Naive thymus-derived CD8-positive, alpha-beta T cell (primary cell): Measurements from ENCODE around the gene GLO1. TPM values are rescaled to one million over a fixed set of nuclear protein-coding genes. Genes with fewer than 3 reads are reported as not detected.
"Not testable (repeated sequence)": the region's sequence is repeated elsewhere in the genome, so short reads cannot be mapped to it uniquely, and the experiment has no call there.

Source experiments
- ATAC-seq, 2 donors: fragments of 150-1000 bp; cut with Tn5 transposase in 1 of 2; sonication (Bioruptor Pico), chemical (Tn5 transposase) in 1 of 2; 1 replicate in 1 of 2; 2 replicates in 1 of 2; pipeline ENCODE4 v1.10.0; 2021; ENCODE audit warnings: mild to moderate bottlenecking in 2 of 2, moderate library complexity in 2 of 2
- POLR2A ChIA-PET: fragments of 350-600 bp; sonication (Branson Sonifier 250); formaldehyde crosslinking; loops from one replicate; lab custom pipeline; 2021; ENCODE audit warnings: antibody characterized with exemption; lab: Charles Lee
- DNase-seq, 10 donors: peaks; one replicate each; pipeline versions ENCODE4 v3.0.0 to v3.0.0-alpha.2; 2020 to 2022
- H3K27ac Mint-ChIP-seq, 10 donors: one replicate each; pipeline ENCODE4 v1.8.0; 2020 to 2022; ENCODE audit warnings: mild to moderate bottlenecking in 10 of 10, mixed read lengths in 10 of 10, moderate library complexity in 4 of 10, inconsistent platforms in 1 of 10
- H3K27me3 Mint-ChIP-seq, 5 donors: one replicate each; pipeline ENCODE4 v1.8.0; 2021 to 2022; ENCODE audit warnings: mixed read lengths in 5 of 5
- H3K36me3 Mint-ChIP-seq, 3 donors: one replicate each; pipeline ENCODE4 v1.8.0; 2020 to 2022; ENCODE audit warnings: mixed read lengths in 3 of 3, mild to moderate bottlenecking in 2 of 3, inconsistent platforms in 1 of 3
- H3K4me1 Mint-ChIP-seq, 4 donors: one replicate each; pipeline ENCODE4 v1.8.0; 2021 to 2022; ENCODE audit warnings: mixed read lengths in 4 of 4
- H3K4me3 Mint-ChIP-seq, 10 donors: one replicate each; pipeline ENCODE4 v1.8.0; 2020 to 2022; ENCODE audit warnings: mild to moderate bottlenecking in 10 of 10, mixed read lengths in 10 of 10, moderate library complexity in 6 of 10, inconsistent platforms in 1 of 10
- H3K9me3 Mint-ChIP-seq, 9 donors: one replicate each; pipeline ENCODE4 v1.8.0; 2020 to 2022; ENCODE audit warnings: mixed read lengths in 9 of 9, mild to moderate bottlenecking in 3 of 9, inconsistent platforms in 1 of 9, moderate library complexity in 1 of 9
- polyA plus RNA-seq, 3 donors: library from polyadenylated mRNA; unstranded; fragments of 300-500 nt; fragmentation: Illumina TruSeq; gene quantifications; one replicate each; pipeline ENCODE4 v1.2.3, GENCODE V29; 2021
- total RNA-seq, 8 experiments: library from RNA in 2 of 8; stranded (reverse) in 2 of 8; gene quantifications; one replicate each; pipeline ENCODE4 v1.2.3 and lab custom pipeline; 2021 to 2026

GLO1 gene
- total and polyA plus RNA-seq, 5 experiments from 2014 or later = 30.7 to 103 (median 74.1) TPM

DNA sequence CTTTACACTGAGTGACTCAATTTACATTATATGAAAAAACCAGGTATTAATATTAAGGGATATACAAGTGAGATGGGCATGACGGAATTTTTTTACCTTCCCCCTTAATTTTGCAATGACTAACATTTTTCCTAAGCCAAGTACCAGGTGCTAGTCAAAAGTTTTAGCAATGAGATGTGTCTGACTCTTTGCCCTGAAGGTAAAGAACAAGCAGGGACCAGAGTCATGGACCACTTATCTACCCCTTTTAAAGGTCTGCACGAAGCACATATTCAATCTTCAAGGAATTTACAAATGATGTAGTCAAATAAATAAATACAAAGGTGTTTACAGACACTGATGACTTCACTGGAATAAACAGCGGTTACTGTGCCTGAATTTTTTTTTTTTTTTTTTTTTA lies 1.4 kb downstream of the GLO1 start:
- ATAC-seq (no peak), DNase-seq (no peak)
- Mint-ChIP-seq H3K4me3 (peak overlapping the region in 9 of 10 donors; percentile 17 to 95 (median 91)), H3K27ac (peak overlapping the region in 7 of 10 donors; percentile 12 to 95 (median 62)), H3K36me3 (peaks cover 9 to 36% (median 22%) of the 10 kb centered on the region in 3 donors), H3K27me3 (peaks cover 0 to 12% (median 4%) of the 10 kb centered on the region in 5 donors), H3K4me1 (peaks cover 15 to 25% (median 23%) of the 10 kb centered on the region in 4 donors), H3K9me3 (peaks cover 3 to 33% (median 22%) of the 10 kb centered on the region in 9 donors)
- POLR2A ChIA-PET = interaction anchor here (0.7 kb wide), 2 partner anchors 130 to 883 kb away, joined by 3 to 4 read pairs; no protein-coding TSS in a partner anchor

DNA sequence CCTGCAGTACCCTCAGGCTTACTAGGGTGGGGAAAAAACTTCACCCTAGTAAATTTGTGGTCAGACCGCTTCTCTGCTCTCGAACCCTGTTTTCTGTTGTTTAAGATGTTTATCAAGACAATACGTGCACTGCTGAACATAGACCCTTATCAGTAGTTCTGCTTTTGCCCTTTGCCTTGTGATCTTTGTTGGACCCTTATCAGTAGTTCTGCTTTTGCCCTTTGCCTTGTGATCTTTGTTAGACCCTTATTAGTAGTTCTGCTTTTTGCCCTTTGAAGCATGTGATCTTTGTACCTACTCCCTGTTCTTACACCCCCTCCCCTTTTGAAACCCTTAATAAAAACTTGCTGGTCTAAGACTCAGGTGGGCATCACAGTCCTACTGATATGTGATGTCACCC lies 3.2 kb downstream of the GLO1 start:
- H3K27me3 Mint-ChIP-seq, ATAC-seq, POLR2A ChIA-PET, DNase-seq, H3K4me3 Mint-ChIP-seq: not testable (repeated sequence)
- Mint-ChIP-seq H3K9me3 (peaks cover 3 to 33% (median 22%) of the 10 kb centered on the region in 9 donors), H3K36me3 (peaks cover 9 to 39% (median 22%) of the 10 kb centered on the region in 3 donors), H3K4me1 (peaks cover 15 to 28% (median 26%) of the 10 kb centered on the region in 4 donors), H3K27ac (peak overlapping the region in 2 of 10 donors; percentile 27 to 40)

DNA sequence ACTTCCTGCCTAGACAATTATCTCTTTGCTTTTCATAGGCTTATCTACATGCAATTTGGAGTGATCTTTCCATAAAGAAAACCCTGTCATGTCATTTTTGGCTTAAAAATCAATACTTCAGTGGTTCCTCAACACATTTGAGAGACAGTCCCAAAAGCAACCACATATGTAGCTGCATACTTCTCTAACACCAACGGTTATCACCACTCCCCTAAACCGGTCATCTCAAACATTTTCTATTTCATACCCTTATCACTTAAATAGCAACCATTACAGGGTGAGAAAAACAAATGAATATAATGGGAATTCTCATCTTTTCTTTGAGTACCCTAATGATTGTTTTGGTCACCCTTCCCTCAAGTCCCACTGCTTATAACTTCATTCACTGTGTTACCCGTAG lies 5.1 kb downstream of the GLO1 start:
- DNase-seq (no peak), ATAC-seq (no peak)
- POLR2A ChIA-PET = no interaction called here
- Mint-ChIP-seq H3K4me3 (no peak overlapping the region), H3K4me1 (peaks cover 15 to 26% (median 22%) of the 10 kb centered on the region in 4 donors), H3K36me3 (peaks cover 9 to 43% (median 22%) of the 10 kb centered on the region in 3 donors), H3K27me3 (no peaks in the 10 kb centered on the region), H3K9me3 (peaks cover 3 to 33% (median 22%) of the 10 kb centered on the region in 9 donors), H3K27ac (peak overlapping the region in 1 of 10 donors; percentile 28)

DNA sequence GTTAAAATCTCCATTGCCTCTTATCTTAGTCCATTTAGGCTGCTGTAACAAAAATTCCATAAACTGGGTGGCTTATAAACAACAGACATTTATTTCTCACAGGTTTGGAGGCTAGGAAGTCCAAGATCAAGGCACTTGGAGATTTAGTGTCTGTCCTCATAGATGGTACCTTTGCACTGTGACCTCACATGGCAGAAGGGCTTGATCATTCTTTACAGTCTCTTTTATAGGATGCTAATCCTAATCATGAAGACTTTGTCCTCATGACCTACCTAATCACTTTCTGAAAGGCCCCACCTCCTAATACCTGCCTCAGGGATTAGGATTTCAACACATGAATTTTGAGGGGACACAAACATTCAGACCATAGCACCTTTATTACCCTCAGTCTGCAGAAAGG lies 6.6 kb downstream of the GLO1 start:
- no peak overlapping the region for H3K27ac Mint-ChIP-seq
- peaks cover 9 to 41% (median 18%) of the 10 kb centered on the region in 3 donors for H3K36me3 Mint-ChIP-seq
- no peak overlapping the region for H3K4me3 Mint-ChIP-seq
- POLR2A ChIA-PET = no interaction called here
- no peak for DNase-seq
- ATAC-seq = no peak
- H3K4me1 Mint-ChIP-seq = peaks cover 10 to 16% (median 12%) of the 10 kb centered on the region in 4 donors
- no peaks in the 10 kb centered on the region for H3K27me3 Mint-ChIP-seq
- H3K9me3 Mint-ChIP-seq = peaks cover 3 to 27% (median 19%) of the 10 kb centered on the region in 9 donors

DNA sequence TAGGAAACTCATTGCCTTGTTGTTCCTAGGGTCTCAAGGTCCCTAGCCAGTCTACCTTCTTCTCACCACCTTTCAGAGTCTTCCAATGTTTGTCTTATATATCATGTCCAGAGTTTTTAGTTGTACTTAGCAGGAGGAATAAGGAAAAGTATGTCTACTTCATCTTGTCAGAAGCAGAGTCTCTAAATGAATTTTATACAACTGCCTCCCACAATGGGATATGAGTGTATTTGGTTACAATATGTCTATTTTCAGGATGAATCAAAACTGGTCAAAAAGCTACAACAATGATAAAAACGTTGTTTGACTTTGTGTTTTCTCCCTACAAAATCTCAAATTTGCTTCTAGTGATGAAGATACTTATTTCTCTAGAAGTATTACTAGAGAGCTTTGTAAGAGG lies 7.0 kb downstream of the GLO1 start:
- POLR2A ChIA-PET = no interaction called here
- Mint-ChIP-seq H3K4me1 (peaks cover 8 to 16% (median 12%) of the 10 kb centered on the region in 4 donors), H3K9me3 (peaks cover 3 to 25% (median 19%) of the 10 kb centered on the region in 9 donors), H3K36me3 (peaks cover 9 to 37% (median 17%) of the 10 kb centered on the region in 3 donors), H3K27me3 (no peaks in the 10 kb centered on the region), H3K27ac (peak overlapping the region in 1 of 10 donors; percentile 4), H3K4me3 (no peak overlapping the region)
- DNase-seq (no peak), ATAC-seq (no peak)

DNA sequence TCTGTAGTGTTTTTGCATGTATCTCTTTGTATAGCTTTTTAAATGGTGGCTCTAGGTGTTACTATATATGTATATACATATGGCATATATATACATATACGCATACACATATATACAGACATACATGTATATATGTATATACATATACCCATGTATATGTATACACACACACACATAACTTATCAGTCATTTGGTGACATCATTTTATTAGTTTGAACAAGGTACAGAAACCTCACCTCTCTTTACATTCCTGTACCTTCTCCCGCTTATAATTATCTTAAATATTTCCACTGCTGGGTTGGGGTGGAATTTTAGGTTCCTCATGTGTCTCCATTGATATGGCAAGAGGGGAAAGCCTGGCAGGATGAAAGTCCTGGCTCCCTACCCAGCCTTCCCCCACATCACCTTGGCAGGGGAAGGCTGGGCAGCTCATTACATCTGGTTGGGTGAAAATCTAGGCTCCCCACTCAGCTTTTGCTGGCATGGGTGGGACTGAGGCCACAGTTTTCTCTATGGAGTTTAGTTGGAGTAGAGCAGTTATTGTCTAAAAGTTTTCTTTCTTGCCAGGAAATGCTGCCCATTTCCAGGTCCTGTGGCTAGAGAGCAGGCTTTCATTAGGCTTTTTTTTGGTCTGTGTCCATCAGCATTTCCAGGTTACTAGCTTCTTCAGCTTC lies 7.6 kb downstream of the GLO1 start:
- H3K4me1 Mint-ChIP-seq = peaks cover 8 to 15% (median 12%) of the 10 kb centered on the region in 4 donors
- no peak for ATAC-seq
- no peak overlapping the region for H3K4me3 Mint-ChIP-seq
- POLR2A ChIA-PET = no interaction called here
- no peaks in the 10 kb centered on the region for H3K27me3 Mint-ChIP-seq
- peaks cover 8 to 32% (median 16%) of the 10 kb centered on the region in 3 donors for H3K36me3 Mint-ChIP-seq
- H3K27ac Mint-ChIP-seq = no peak overlapping the region
- H3K9me3 Mint-ChIP-seq = peaks cover 3 to 20% (median 15%) of the 10 kb centered on the region in 9 donors
- no peak for DNase-seq

DNA sequence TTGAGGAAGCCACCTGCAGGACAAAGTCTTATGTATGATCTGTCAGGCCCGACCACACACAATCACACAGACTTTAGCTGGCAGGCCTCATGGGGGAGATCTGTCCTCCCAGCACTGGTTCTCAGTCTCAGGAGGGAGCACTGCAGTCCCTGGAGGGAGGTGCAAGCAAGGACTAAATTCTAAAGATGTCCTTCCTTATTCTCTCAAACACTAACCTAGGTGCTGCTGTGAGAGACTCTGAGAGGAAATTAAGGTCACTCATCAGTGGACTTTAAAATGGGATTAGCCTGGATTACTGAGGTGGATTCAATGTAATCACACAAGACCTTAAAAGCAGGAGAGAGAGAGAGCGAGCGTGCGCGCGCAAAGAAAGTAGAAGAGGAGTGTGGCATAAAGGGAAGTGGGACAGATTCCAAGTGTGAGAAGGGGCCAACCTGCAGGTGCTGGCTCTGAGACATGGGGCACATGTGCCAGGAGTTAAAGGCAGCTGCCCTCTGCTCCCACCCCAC lies 14.3 kb downstream of the GLO1 start:
- DNase-seq (no peak), ATAC-seq (no peak)
- no peaks in the 10 kb centered on the region for H3K27me3 Mint-ChIP-seq
- POLR2A ChIA-PET = no interaction called here
- peak overlapping the region in 1 of 10 donors; percentile 22 for H3K4me3 Mint-ChIP-seq
- peaks cover 0 to 28% (median 3%) of the 10 kb centered on the region in 3 donors for H3K36me3 Mint-ChIP-seq
- peak overlapping the region in 8 of 10 donors; percentile 1 to 78 (median 44) for H3K27ac Mint-ChIP-seq
- H3K4me1 Mint-ChIP-seq = peaks cover 17 to 37% (median 20%) of the 10 kb centered on the region in 4 donors
- H3K9me3 Mint-ChIP-seq = no peaks in the 10 kb centered on the region

DNA sequence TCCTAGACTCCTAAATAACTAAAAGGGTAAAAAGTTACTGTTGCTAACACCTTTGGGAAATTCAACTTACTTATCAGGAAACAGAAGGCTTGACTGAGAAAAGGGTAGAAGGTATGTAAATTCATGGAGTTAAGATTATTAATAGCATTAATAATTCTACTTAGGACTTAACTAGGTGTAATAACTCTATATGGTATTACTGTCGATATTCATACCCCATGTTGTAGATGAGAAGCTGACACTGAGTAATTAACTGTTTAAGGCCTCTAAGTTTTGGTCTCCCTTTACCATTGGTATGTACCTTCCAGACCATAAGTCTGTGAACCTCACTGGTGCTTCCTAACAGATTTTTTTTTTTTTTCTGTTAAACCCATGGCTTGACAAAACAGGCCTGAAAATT lies 15.4 kb downstream of the GLO1 start:
- Mint-ChIP-seq H3K9me3 (no peaks in the 10 kb centered on the region), H3K36me3 (peaks cover 0 to 38% (median 8%) of the 10 kb centered on the region in 3 donors), H3K27me3 (no peaks in the 10 kb centered on the region), H3K4me3 (no peak overlapping the region), H3K4me1 (peaks cover 15 to 34% (median 20%) of the 10 kb centered on the region in 4 donors), H3K27ac (peak overlapping the region in 3 of 10 donors; percentile 1 to 14 (median 7))
- no peak for ATAC-seq
- no peak for DNase-seq
- POLR2A ChIA-PET = no interaction called here

DNA sequence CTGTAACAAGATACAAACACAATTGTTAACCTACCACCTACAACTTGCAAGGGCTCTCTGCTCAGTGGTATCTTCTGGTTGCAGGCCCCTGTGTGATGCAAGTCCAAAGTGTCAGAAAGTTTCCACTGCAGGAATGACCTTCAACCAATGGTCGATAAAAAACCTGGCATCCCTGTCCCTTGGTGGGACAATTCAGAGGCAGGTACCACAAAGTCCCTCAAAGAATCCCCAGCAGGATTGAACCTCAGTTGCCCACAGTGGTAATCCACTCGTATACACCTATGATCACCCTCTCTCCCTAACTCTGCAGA lies 15.9 kb downstream of the GLO1 start:
- no peaks in the 10 kb centered on the region for H3K9me3 Mint-ChIP-seq
- peak overlapping the region in 5 of 10 donors; percentile 1 to 54 (median 7) for H3K27ac Mint-ChIP-seq
- no peaks in the 10 kb centered on the region for H3K27me3 Mint-ChIP-seq
- POLR2A ChIA-PET = no interaction called here
- peaks cover 15 to 34% (median 20%) of the 10 kb centered on the region in 4 donors for H3K4me1 Mint-ChIP-seq
- no peak overlapping the region for H3K4me3 Mint-ChIP-seq
- no peak for ATAC-seq
- no peak for DNase-seq
- peaks cover 0 to 41% (median 7%) of the 10 kb centered on the region in 3 donors for H3K36me3 Mint-ChIP-seq

DNA sequence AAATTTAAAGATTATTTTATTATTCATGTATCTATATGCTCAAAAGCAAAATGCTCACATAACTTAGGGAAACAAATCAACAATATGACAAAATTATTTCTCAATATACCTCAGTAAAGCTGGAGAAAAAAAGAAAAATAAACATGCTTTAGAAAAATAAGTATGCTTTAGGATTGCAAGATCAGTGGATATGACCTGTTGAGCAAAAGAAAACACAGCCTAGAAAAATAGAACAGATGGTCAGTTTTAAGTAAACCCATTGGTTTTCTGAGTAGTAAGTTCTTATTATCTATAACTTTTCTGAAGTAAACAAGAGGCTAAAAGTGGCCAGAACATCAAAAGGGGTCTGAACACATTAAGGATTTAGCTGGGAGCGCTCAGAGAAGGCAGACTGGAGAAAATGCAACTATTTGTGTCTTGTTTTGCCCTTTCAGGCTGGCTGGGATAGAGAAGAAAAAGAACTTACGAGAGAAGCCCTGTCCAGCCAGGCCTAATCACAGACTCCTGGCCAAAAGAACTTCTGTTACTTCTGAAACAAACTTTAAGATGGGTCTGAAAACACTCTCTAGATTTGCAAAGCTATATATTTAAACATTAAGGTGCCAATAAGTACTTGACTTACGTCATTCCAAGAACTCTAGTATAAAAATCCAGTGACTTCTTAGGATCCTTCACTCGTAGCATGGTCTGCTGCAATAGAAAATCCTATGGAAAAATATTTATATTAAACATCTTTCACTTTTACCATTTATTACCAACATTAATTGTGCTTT lies 16.5 kb downstream of the GLO1 start:
- ATAC-seq (no peak), DNase-seq (no peak)
- Mint-ChIP-seq H3K27me3 (no peaks in the 10 kb centered on the region), H3K4me3 (no peak overlapping the region), H3K36me3 (peaks cover 0 to 47% (median 12%) of the 10 kb centered on the region in 3 donors), H3K4me1 (peaks cover 15 to 32% (median 20%) of the 10 kb centered on the region in 4 donors), H3K27ac (peak overlapping the region in 1 of 10 donors; percentile 14), H3K9me3 (no peaks in the 10 kb centered on the region)
- POLR2A ChIA-PET = no interaction called here

DNA sequence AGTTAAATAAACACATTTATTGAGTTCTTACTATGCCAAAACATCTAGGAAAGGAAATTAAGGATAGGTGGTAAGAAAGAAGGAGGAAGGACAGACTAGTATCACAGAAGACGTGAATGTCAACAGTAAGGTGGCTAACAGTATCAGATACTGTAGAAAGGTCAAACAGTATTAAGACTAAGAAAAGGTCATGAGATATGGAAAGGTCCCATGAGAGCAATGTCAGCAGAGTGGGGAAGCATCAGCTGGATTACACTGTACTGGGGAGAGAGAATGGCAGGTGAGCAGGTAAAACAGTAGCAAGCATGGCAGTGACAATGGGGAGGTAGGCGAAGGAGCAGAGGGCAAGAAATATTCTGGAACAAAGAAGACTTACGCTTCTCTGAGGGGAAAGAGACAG lies 18.0 kb downstream of the GLO1 start:
- H3K36me3 Mint-ChIP-seq = peaks cover 0 to 55% (median 13%) of the 10 kb centered on the region in 3 donors
- DNase-seq (no peak), ATAC-seq (no peak)
- H3K4me3 Mint-ChIP-seq = no peak overlapping the region
- H3K27me3 Mint-ChIP-seq = no peaks in the 10 kb centered on the region
- POLR2A ChIA-PET = no interaction called here
- peaks cover 13 to 29% (median 20%) of the 10 kb centered on the region in 4 donors for H3K4me1 Mint-ChIP-seq
- peak overlapping the region in 2 of 10 donors; percentile 3 to 45 for H3K27ac Mint-ChIP-seq
- no peaks in the 10 kb centered on the region for H3K9me3 Mint-ChIP-seq

DNA sequence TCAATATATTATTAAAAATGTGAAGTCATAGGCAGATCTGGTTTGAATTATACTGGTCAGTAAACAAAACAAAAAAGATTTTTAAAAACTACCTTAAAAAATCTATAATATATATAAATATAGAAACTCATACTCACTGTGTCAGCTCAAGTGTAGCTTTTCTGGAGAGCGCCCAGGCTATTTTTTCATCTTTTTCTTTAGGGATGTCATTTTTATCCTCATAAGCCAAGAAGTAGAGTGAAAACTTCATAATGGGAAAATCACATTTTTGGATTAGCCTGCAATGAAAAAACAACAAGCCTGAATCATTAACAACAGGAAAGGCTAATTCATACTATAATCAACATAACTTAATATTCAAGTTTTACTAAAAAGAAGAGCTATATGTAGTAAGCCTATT lies 18.7 kb downstream of the GLO1 start:
- H3K27ac Mint-ChIP-seq = no peak overlapping the region
- H3K4me1 Mint-ChIP-seq = peaks cover 10 to 26% (median 17%) of the 10 kb centered on the region in 4 donors
- ATAC-seq (no peak), DNase-seq (no peak)
- no peaks in the 10 kb centered on the region for H3K27me3 Mint-ChIP-seq
- peaks cover 0 to 58% (median 13%) of the 10 kb centered on the region in 3 donors for H3K36me3 Mint-ChIP-seq
- no peaks in the 10 kb centered on the region for H3K9me3 Mint-ChIP-seq
- H3K4me3 Mint-ChIP-seq = no peak overlapping the region
- POLR2A ChIA-PET = no interaction called here
